ENCODE measurements around the gene C2CD5.

DNA sequence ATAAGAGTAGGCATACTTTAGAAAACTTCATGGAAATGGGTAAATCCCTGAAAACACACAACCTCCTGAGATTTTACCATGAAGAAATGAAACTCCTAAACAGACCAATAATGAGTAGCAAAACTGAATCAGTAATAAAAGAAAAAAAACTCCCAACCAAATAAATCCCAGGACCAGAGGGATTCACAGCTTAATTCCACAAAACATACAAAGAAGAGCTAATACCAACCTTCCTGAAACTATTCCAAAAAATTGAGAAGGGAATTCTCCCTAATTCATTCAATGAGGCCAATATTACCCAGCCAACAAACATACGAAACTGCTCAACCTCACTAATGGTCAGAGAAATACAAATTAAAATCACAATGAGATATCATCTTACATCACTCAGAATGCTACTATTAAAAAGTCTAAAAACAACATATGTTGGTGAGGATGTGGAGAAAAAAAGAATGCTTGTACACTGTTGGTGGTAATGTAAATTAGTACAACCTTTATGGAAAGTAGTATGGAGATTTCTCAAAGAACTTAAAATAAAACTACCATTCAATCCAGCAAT lies 112.6 kb downstream of the C2CD5 start:
- TF ChIP-seq, protein P1, sequence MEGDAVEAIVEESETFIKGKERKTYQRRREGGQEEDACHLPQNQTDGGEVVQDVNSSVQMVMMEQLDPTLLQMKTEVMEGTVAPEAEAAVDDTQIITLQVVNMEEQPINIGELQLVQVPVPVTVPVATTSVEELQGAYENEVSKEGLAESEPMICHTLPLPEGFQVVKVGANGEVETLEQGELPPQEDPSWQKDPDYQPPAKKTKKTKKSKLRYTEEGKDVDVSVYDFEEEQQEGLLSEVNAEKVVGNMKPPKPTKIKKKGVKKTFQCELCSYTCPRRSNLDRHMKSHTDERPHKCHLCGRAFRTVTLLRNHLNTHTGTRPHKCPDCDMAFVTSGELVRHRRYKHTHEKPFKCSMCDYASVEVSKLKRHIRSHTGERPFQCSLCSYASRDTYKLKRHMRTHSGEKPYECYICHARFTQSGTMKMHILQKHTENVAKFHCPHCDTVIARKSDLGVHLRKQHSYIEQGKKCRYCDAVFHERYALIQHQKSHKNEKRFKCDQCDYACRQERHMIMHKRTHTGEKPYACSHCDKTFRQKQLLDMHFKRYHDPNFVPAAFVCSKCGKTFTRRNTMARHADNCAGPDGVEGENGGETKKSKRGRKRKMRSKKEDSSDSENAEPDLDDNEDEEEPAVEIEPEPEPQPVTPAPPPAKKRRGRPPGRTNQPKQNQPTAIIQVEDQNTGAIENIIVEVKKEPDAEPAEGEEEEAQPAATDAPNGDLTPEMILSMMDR (IDR thresholded peaks at IDR 0.05; ENCODE audit: borderline replicate concordance, extremely low read depth, low read length, poor library complexity, severe bottlenecking), result no peak
- TF ChIP-seq EZH2 (IDR thresholded peaks at IDR 0.05; ENCODE audit: borderline replicate concordance, low read depth, low read length, severe bottlenecking), result no peak

Measured in DND-41 (cell line).